IgD-negative memory B cell (primary cell): ENCODE results near the gene TSACC. TPM values are rescaled to one million over a fixed set of nuclear protein-coding genes. Genes with fewer than 3 reads are reported as not detected.

Experiments
- H3K27ac Mint-ChIP-seq, 3 donors: one replicate each; pipeline ENCODE4 v1.8.0; 2020 to 2022; ENCODE audit warnings: mild to moderate bottlenecking in 3 of 3, mixed read lengths in 3 of 3, moderate library complexity in 1 of 3
- H3K27me3 Mint-ChIP-seq: one replicate; pipeline ENCODE4 v1.8.0; 2021; ENCODE audit warnings: mixed read lengths
- H3K36me3 Mint-ChIP-seq: one replicate; pipeline ENCODE4 v1.8.0; 2020; ENCODE audit warnings: mild to moderate bottlenecking, mixed read lengths
- H3K4me1 Mint-ChIP-seq, 3 donors: one replicate each; pipeline ENCODE4 v1.8.0; 2020 to 2022; ENCODE audit warnings: mixed read lengths in 3 of 3, mild to moderate bottlenecking in 1 of 3
- H3K4me3 Mint-ChIP-seq, 4 donors: one replicate each; pipeline ENCODE4 v1.8.0; 2020 to 2022; ENCODE audit warnings: mild to moderate bottlenecking in 4 of 4, mixed read lengths in 4 of 4, moderate library complexity in 3 of 4
- H3K9me3 Mint-ChIP-seq, 3 donors: one replicate each; pipeline ENCODE4 v1.8.0; 2020 to 2021; ENCODE audit warnings: mixed read lengths in 3 of 3, mild to moderate bottlenecking in 1 of 3
- polyA plus RNA-seq: library from polyadenylated mRNA; unstranded; fragments of 300-500 nt; fragmentation: Illumina TruSeq; gene quantifications from one replicate; pipeline ENCODE4 v1.2.3, GENCODE V29; 2021

The TSACC gene
- polyA plus RNA-seq, 1 donor from 2014 or later, result 2.5 TPM

- Mint-ChIP-seq H3K4me3 (no peak overlapping the region), H3K27me3 (peaks cover 15% of the 10 kb centered on the region), H3K4me1 (peaks cover 0 to 1% (median 0%) of the 10 kb centered on the region in 3 donors)
These were observed 38.9 kb downstream of the TSACC start for GRCh38 chr1:156376958-156377919.

GRCh38 chr1:156378557-156378956 lies 40.2 kb downstream of the TSACC start:
- Mint-ChIP-seq H3K9me3 (peaks cover 0 to 1% (median 0%) of the 10 kb centered on the region in 3 donors), H3K27ac (no peak overlapping the region), H3K36me3 (no peaks in the 10 kb centered on the region), H3K27me3 (peaks cover 15% of the 10 kb centered on the region), H3K4me1 (peaks cover 0 to 1% (median 0%) of the 10 kb centered on the region in 3 donors), H3K4me3 (no peak overlapping the region)

More at GRCh38 chr1:156376958-156377919, 38.9 kb downstream of the TSACC start:
- H3K36me3 Mint-ChIP-seq, result no peaks in the 10 kb centered on the region
- H3K27ac Mint-ChIP-seq, result no peak overlapping the region
- peaks cover 0 to 1% (median 0%) of the 10 kb centered on the region in 3 donors for H3K9me3 Mint-ChIP-seq

GRCh38 chr1:156379420-156380165 lies 41.3 kb downstream of the TSACC start:
- no peak overlapping the region for H3K4me3 Mint-ChIP-seq
- H3K27me3 Mint-ChIP-seq, result peaks cover 14% of the 10 kb centered on the region
- H3K9me3 Mint-ChIP-seq, result peaks cover 0 to 1% (median 0%) of the 10 kb centered on the region in 3 donors
- H3K27ac Mint-ChIP-seq, result no peak overlapping the region
- H3K36me3 Mint-ChIP-seq, result no peaks in the 10 kb centered on the region
- peaks cover 0 to 1% (median 0%) of the 10 kb centered on the region in 3 donors for H3K4me1 Mint-ChIP-seq

- no peak overlapping the region for H3K4me3 Mint-ChIP-seq
- no peaks in the 10 kb centered on the region for H3K9me3 Mint-ChIP-seq
- peaks cover 14% of the 10 kb centered on the region for H3K27me3 Mint-ChIP-seq
- H3K27ac Mint-ChIP-seq, result peak overlapping the region in 1 of 3 donors; percentile 47
- H3K4me1 Mint-ChIP-seq, result peaks cover 0 to 4% (median 0%) of the 10 kb centered on the region in 3 donors
- H3K36me3 Mint-ChIP-seq, result no peaks in the 10 kb centered on the region
These were observed 44.2 kb downstream of the TSACC start for GRCh38 chr1:156382561-156382960.

GRCh38 chr1:156383023-156383422 lies 44.7 kb downstream of the TSACC start:
- H3K4me1 Mint-ChIP-seq, result peaks cover 0 to 4% (median 0%) of the 10 kb centered on the region in 3 donors
- H3K36me3 Mint-ChIP-seq, result no peaks in the 10 kb centered on the region
- no peaks in the 10 kb centered on the region for H3K9me3 Mint-ChIP-seq
- H3K27me3 Mint-ChIP-seq, result peaks cover 15% of the 10 kb centered on the region
- no peak overlapping the region for H3K27ac Mint-ChIP-seq
- H3K4me3 Mint-ChIP-seq, result no peak overlapping the region

- Mint-ChIP-seq H3K27me3 (peaks cover 21% of the 10 kb centered on the region), H3K36me3 (no peaks in the 10 kb centered on the region), H3K4me3 (no peak overlapping the region), H3K4me1 (peaks cover 0 to 4% (median 0%) of the 10 kb centered on the region in 3 donors), H3K9me3 (no peaks in the 10 kb centered on the region), H3K27ac (no peak overlapping the region)
These were observed 45.7 kb downstream of the TSACC start for GRCh38 chr1:156384007-156384406.

GRCh38 chr1:156384658-156385057 lies 46.3 kb downstream of the TSACC start:
- Mint-ChIP-seq H3K9me3 (no peaks in the 10 kb centered on the region), H3K27ac (no peak overlapping the region)

GRCh38 chr1:156385534-156386031 lies 47.3 kb downstream of the TSACC start:
- Mint-ChIP-seq H3K4me1 (peaks cover 0 to 4% (median 0%) of the 10 kb centered on the region in 3 donors), H3K27ac (peak overlapping the region in 1 of 3 donors; percentile 41), H3K4me3 (no peak overlapping the region), H3K27me3 (peaks cover 32% of the 10 kb centered on the region), H3K36me3 (no peaks in the 10 kb centered on the region), H3K9me3 (no peaks in the 10 kb centered on the region)

More at GRCh38 chr1:156384658-156385057, 46.3 kb downstream of the TSACC start:
- no peak overlapping the region for H3K4me3 Mint-ChIP-seq
- H3K4me1 Mint-ChIP-seq, result peaks cover 0 to 4% (median 0%) of the 10 kb centered on the region in 3 donors
- H3K27me3 Mint-ChIP-seq, result peaks cover 27% of the 10 kb centered on the region
- H3K36me3 Mint-ChIP-seq, result no peaks in the 10 kb centered on the region

- peaks cover 0 to 4% (median 0%) of the 10 kb centered on the region in 3 donors for H3K4me1 Mint-ChIP-seq
- no peak overlapping the region for H3K27ac Mint-ChIP-seq
- H3K36me3 Mint-ChIP-seq, result no peaks in the 10 kb centered on the region
- H3K9me3 Mint-ChIP-seq, result no peaks in the 10 kb centered on the region
- peaks cover 32% of the 10 kb centered on the region for H3K27me3 Mint-ChIP-seq
- peak overlapping the region in 1 of 4 donors; percentile 54 for H3K4me3 Mint-ChIP-seq
These were observed 48.0 kb downstream of the TSACC start for GRCh38 chr1:156386134-156386901.

- Mint-ChIP-seq H3K9me3 (no peaks in the 10 kb centered on the region), H3K36me3 (no peaks in the 10 kb centered on the region), H3K4me1 (peaks cover 0 to 4% (median 0%) of the 10 kb centered on the region in 3 donors), H3K27ac (peak overlapping the region in 1 of 3 donors; percentile 57), H3K4me3 (peak overlapping the region in 1 of 4 donors; percentile 77), H3K27me3 (peaks cover 31% of the 10 kb centered on the region)
These were observed 48.9 kb downstream of the TSACC start for GRCh38 chr1:156386949-156387869.

- H3K4me1 Mint-ChIP-seq, result peaks cover 0 to 4% (median 0%) of the 10 kb centered on the region in 3 donors
- no peak overlapping the region for H3K27ac Mint-ChIP-seq
- H3K9me3 Mint-ChIP-seq, result no peaks in the 10 kb centered on the region
- H3K36me3 Mint-ChIP-seq, result no peaks in the 10 kb centered on the region
- H3K4me3 Mint-ChIP-seq, result peak overlapping the region in 1 of 4 donors; percentile 55
- H3K27me3 Mint-ChIP-seq, result peaks cover 31% of the 10 kb centered on the region
These were observed 49.5 kb downstream of the TSACC start for GRCh38 chr1:156387870-156388173.

- peaks cover 0 to 4% (median 0%) of the 10 kb centered on the region in 3 donors for H3K4me1 Mint-ChIP-seq
- H3K36me3 Mint-ChIP-seq, result no peaks in the 10 kb centered on the region
- H3K9me3 Mint-ChIP-seq, result no peaks in the 10 kb centered on the region
- H3K27ac Mint-ChIP-seq, result no peak overlapping the region
- H3K4me3 Mint-ChIP-seq, result peak overlapping the region in 1 of 4 donors; percentile 55
- H3K27me3 Mint-ChIP-seq, result peaks cover 31% of the 10 kb centered on the region
These were observed 50.1 kb downstream of the TSACC start for GRCh38 chr1:156388174-156389137.

- H3K36me3 Mint-ChIP-seq, result no peaks in the 10 kb centered on the region
- peaks cover 31% of the 10 kb centered on the region for H3K27me3 Mint-ChIP-seq
- H3K4me3 Mint-ChIP-seq, result no peak overlapping the region
- peaks cover 0 to 4% (median 0%) of the 10 kb centered on the region in 3 donors for H3K4me1 Mint-ChIP-seq
- H3K27ac Mint-ChIP-seq, result no peak overlapping the region
- H3K9me3 Mint-ChIP-seq, result no peaks in the 10 kb centered on the region
These were observed 51.0 kb downstream of the TSACC start for GRCh38 chr1:156389311-156389710.
